GM12873 (cell line): ENCODE measurements around the gene SIRT4.

Experiments
- TF ChIP-seq, protein P1 (sequence below): IDR thresholded peaks from 2 replicates; pipeline ENCODE4 v1.5.1; 2012; ENCODE audit warnings: low read depth, mild to moderate bottlenecking, moderate library complexity, low read length, control low read depth; ENCODE audit not compliant: insufficient read depth; ENCODE audit errors: missing control alignments

Gene SIRT4, protein sequence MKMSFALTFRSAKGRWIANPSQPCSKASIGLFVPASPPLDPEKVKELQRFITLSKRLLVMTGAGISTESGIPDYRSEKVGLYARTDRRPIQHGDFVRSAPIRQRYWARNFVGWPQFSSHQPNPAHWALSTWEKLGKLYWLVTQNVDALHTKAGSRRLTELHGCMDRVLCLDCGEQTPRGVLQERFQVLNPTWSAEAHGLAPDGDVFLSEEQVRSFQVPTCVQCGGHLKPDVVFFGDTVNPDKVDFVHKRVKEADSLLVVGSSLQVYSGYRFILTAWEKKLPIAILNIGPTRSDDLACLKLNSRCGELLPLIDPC

DNA sequence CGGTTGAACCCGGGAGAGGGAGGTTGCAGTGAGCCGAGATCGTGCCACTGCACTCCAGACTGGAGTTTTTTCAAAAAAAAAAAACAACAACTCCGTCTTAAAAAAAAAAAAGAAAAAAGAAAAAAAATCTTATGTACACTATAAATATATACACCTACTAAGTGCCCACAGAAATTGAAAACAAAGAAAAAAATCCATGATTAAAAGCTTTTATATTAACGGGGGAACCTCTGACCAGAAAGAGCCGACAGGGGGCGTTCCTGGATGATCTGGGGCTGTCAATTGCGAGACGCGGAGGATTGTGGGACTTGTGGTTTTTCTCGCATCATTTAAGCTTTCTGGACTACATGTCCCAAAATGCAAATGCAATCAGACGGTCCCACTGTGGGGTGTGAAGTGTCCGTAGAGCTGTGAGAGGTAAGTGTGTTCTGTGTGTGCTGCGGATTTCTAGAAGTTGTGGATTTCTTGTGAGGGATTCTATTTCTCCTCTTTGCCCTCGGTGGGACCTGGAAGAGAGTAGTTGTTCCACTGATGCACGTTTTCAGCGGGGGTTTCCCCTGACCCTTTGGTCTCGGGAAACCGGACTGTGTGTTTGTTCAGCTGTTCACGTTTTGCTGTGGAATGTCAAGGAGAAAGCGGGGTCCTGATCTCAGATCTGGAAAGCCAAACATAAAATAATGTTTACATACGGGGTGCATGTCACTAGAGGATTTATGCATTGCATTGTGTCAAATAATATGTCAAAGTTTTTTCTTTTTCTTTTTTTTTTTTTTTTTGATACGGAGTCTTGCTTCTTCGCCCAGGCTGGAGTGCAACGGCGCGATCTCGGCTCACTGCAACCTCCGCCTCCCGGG lies at the start of gene SIRT4:
TSS of gene SIRT4 (plus strand) at position 360 of the 854 bp plus-strand sequence. CDS start 1,241 bp downstream, outside the sequence.
- TF ChIP-seq, protein P1, sequence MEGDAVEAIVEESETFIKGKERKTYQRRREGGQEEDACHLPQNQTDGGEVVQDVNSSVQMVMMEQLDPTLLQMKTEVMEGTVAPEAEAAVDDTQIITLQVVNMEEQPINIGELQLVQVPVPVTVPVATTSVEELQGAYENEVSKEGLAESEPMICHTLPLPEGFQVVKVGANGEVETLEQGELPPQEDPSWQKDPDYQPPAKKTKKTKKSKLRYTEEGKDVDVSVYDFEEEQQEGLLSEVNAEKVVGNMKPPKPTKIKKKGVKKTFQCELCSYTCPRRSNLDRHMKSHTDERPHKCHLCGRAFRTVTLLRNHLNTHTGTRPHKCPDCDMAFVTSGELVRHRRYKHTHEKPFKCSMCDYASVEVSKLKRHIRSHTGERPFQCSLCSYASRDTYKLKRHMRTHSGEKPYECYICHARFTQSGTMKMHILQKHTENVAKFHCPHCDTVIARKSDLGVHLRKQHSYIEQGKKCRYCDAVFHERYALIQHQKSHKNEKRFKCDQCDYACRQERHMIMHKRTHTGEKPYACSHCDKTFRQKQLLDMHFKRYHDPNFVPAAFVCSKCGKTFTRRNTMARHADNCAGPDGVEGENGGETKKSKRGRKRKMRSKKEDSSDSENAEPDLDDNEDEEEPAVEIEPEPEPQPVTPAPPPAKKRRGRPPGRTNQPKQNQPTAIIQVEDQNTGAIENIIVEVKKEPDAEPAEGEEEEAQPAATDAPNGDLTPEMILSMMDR, result peak; percentile 75

DNA sequence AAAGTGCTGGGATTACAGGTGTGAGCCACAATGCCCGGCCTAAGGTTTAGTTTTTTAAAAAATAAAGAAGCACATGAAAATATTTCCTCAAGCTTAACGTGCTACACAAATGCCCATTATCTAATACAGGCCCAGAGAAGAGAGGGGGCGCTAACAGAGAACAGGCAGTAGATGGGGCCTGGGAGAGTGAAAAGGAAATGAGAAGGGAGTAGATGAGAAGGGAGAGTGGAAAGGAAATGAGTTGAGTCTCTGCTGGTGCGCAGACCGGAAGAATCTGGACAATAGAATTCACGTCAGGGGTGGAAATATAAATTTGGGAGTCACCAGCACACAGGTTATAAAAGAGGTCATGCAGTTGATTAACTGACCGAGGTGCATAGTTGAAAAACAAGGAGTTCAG lies 47.3 kb upstream of the SIRT4 start:
- TF ChIP-seq, protein P1, result no peak

DNA sequence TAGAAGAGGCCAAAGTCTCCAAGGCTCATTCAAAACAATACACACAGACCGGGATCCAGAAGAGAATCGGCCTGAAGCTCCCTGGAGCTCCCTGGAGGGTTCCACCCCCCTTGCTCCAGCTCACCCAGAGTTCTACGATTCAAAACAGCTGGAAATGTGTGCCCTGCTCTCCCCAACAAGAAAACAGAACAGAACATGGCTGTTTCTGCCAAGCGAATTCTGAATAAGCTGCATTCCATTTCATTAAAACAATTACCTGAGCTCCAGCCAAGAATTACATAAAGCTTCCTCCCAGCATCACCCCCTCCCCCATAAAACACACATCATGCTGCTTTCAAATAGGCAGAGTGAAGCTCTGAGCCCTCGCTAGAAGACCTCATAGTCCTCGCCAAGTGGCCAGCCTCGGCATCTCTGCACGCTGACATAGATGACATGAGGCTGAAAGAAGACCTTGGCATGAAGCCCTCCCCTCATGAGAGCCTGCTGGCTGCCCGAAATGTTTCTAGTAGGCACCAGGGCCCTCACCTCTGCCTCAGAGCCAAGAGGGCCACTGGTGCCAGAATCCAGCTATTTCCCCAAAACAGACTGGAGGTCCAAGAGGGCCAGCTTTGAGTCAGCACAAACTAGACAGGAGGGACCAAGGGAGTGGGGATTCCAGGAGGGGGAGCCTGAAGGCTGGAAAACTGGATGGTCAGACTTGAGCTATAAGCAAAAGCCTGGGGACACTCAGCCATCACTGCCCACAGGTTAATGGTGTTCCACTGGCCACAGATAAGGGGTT lies 44.9 kb upstream of the SIRT4 start:
- TF ChIP-seq, protein P1, result no peak

DNA sequence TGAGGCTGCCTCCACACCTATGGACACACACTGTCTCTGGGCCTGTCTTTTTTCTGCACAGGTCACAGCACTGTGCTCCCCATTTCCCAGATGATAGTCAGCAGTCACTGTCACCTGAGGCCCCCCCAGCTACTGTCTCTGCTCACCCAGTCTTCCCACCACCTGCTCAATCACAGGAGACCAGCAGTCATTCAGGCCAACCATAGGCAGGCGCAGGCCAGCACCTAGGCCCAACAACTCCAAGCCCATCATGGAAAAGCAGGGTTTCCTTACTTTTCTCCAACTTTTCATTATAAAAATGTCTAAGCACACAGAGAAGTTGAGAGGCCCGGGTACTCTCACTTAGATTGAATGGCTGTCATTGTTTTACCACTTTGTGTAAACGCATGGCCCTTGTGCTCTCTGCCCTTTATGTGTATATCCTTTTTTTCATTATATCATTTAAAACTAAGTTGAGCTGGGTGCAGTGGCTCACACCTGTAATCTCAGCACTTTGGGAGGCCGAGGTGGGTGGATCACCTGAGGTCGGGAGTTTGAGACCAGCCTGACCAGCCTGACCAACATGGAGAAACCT lies 43.7 kb upstream of the SIRT4 start:
- TF ChIP-seq, protein P1, result no peak

DNA sequence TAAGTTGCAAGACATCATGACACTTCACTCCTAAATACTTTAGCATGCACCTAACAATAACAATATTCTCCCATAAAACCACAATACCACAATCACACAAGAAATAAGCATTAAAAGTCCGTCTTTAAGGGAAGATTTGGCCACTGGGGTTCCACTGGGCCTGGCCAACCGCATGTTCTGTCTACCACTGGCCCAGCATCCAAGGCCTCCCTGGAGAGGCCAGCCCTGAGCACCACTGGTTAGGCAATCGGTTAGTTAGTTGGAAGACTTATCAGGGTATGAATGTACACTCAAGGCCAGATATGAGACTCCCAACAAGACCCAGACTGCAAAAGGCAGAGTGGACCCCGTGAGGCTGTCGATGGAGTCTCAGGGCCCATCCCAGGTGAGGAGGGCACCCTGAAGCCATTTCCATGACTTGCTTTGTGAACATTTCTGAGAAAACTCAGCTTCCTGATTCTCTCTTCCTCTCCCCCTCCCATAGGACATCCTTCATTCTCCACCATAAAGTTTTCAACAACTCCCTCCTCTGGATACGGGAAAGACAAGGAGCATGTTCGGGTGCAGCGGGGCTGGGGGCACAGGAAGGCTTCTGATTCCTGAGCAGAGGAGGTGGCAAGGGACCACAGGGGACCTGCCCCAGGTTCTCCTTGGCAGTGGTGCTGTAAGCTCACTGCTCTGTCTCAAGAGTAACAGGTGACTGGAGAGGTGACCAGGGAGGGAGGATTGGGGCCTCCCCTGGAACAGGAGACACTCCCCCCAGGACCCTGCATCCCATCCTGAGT lies 42.5 kb upstream of the SIRT4 start:
- TF ChIP-seq, protein P1, result no peak

DNA sequence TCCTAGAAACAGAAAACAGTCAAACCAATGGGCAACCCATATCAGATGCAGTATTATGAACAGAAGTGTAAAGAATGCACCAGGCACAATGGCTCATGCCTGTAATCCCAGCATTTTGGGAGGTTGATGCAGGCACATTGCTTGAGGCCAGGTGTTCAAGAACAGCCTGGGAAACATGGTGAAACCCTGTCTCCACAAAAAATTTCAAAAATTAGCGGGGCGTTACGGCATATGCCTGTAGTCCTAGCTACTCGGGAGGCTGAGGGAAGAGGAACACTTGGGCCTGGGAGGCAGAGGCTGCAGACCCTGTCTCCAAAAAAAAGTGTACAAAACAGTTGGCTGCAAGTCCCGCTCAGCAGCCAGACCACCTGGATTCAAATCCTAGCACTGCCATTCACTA lies 41.5 kb upstream of the SIRT4 start:
- TF ChIP-seq, protein P1, result no peak
